ENCODE data around the gene XCL2. TPM values are rescaled to one million over a fixed set of nuclear protein-coding genes. Genes with fewer than 3 reads are reported as not detected.

Gene XCL2
- total RNA-seq, 2 donors from 2014 or later, result not detected

DNA sequence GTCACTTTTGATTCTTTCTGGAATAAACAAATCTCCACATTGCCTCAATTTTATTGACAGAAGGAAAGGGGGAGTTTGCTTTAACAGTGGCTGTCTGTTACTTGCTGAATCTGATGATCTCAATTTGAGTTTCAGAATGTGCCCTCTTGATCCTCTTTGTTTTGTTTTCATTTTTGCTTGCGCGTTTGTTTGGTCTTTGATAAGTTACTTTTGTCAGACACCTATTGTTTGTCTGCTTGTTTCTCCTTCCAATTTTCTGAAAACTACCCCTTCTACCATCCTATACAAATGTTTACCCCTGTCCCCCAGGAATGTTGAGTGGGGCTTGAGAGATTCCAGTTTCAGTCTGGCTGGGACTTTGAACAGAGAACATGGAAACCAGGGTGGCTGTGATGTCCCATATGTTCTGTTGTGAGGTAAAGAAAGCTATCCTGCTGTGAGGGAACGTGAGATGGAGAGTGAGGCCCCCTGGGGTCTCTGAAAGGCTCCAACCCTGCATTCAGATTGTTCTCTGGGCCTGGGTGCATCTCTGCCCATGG, 11.8 kb upstream of the XCL2 start:
- intact Hi-C loops (cut with DNase I), result no loop called here
- ATAC-seq (no peak), DNase-seq (no peak)
- no peak overlapping the region for H3K27ac ChIP-seq
- peaks cover 18% of the 10 kb centered on the region for H3K4me1 ChIP-seq
- no peak overlapping the region for H3K4me3 ChIP-seq
- H3K36me3 ChIP-seq (replicated peaks in 1 of 2; ENCODE audit: insufficient read depth in 1 of 2, low read depth in 2 of 2), result no peaks in the 10 kb centered on the region
- TF ChIP-seq POLR2A (IDR thresholded peaks at IDR 0.05), result no peak
- TF ChIP-seq, protein P1, sequence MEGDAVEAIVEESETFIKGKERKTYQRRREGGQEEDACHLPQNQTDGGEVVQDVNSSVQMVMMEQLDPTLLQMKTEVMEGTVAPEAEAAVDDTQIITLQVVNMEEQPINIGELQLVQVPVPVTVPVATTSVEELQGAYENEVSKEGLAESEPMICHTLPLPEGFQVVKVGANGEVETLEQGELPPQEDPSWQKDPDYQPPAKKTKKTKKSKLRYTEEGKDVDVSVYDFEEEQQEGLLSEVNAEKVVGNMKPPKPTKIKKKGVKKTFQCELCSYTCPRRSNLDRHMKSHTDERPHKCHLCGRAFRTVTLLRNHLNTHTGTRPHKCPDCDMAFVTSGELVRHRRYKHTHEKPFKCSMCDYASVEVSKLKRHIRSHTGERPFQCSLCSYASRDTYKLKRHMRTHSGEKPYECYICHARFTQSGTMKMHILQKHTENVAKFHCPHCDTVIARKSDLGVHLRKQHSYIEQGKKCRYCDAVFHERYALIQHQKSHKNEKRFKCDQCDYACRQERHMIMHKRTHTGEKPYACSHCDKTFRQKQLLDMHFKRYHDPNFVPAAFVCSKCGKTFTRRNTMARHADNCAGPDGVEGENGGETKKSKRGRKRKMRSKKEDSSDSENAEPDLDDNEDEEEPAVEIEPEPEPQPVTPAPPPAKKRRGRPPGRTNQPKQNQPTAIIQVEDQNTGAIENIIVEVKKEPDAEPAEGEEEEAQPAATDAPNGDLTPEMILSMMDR (IDR thresholded peaks at IDR 0.05), result no peak
- H3K27me3 ChIP-seq, result no peaks in the 10 kb centered on the region
- 71 to 79% methylated on average over 3 of the region's 3 CpGs for whole genome bisulfite sequencing, 2 donors
- no peaks in the 10 kb centered on the region for H3K9me3 ChIP-seq

DNA sequence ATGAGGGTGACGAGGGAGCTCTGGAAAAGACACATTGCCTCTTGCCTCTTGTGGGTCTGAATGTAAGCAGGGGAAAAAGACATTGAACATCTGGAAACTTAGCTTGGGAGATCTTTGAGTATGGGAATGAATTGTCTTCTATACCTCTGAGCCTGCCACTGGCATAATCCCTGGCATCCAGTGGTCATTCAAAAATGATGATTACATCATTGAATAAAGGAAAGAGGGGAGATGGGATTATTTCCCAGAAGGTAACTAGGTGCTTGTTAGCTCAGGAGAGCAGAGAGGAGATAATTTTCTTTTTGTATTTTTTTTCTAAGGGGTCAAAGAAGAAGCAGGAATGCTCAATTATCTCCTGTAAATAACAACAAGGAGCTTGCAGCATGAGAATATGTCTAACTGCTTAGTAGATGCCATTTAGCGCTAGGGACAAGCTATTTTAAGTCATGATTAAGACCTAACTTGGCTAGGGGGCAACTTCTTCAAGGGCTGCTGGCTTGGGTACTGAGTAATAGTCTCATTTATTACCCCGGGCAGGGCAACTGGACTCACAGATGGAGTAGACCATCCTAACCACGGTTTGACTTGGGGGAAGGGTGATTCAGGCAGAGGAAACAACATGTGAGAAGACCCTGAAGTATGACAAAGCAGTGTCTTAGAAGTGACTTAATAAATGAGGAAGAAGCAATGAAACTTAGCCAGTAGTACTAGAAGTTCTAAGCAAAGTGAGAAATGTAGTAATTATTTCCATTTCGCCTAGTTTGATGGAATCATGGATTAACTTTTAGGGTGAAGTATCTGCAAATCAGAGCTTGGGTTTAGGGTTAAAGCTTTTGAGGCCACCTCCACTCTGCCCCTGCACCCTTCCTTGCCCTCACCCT, 11.0 kb upstream of the XCL2 start:
- peaks cover 18% of the 10 kb centered on the region for H3K4me1 ChIP-seq
- WGBS, 2 donors, result 84 to 85% methylated on average over 5 of the region's 5 CpGs
- H3K27ac ChIP-seq, result no peak overlapping the region
- no peak overlapping the region for H3K4me3 ChIP-seq
- H3K36me3 ChIP-seq (replicated peaks in 1 of 2; ENCODE audit: insufficient read depth in 1 of 2, low read depth in 2 of 2), result no peaks in the 10 kb centered on the region
- no peaks in the 10 kb centered on the region for H3K27me3 ChIP-seq
- H3K9me3 ChIP-seq, result no peaks in the 10 kb centered on the region
- no peak for DNase-seq
- intact Hi-C loops (cut with DNase I), result no loop called here
- TF ChIP-seq POLR2A (IDR thresholded peaks at IDR 0.05), result no peak
- TF ChIP-seq, protein P1 (IDR thresholded peaks at IDR 0.05), result no peak
- no peak for ATAC-seq

DNA sequence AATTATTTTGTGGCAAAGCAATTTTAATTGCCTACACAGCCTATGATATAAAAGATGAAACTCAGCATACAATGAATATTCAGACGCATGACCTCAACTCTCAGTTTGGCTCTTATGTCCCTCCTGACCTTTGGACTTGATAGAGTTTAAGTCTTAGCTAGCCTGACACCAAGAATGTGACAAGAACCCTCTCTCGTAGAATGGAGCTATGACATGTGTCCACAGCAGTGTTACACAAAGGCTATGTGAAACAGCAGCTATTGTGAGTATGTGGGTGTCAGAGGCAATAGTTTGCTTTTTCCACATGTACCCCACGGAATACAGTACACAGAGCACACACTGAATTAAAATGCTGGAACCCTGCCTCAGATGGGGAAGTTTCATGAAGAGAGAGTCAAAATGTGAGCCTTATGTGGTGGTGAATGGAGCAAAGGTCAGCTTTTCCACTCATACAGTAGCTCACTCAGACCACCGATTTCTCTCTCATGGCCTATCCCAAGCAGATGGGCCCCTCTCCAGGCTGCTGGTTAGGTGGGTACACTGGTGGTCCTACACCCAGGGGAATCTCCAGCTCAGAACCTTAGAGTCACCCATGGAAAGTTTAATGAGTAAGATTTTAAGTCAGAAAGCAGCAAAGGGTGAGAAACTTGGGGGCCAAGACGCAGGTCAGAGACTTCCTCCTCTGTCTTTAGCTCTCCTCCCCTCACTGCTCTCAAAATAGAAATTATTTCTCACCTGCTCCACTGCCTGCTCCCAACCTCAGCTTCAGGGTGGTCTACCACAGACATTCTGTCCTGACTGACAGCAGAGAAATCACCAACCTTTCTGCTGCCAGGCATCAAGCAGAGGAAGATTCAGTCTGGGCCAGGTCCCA, 10.1 kb upstream of the XCL2 start:
- DNase-seq, result no peak
- no peaks in the 10 kb centered on the region for H3K27me3 ChIP-seq
- no peak for TF ChIP-seq POLR2A (IDR thresholded peaks at IDR 0.05)
- TF ChIP-seq, protein P1 (IDR thresholded peaks at IDR 0.05), result no peak
- intact Hi-C loops (cut with DNase I), result no loop called here
- 83 to 85% methylated on average over 5 of the region's 5 CpGs for WGBS, 2 donors
- H3K36me3 ChIP-seq (replicated peaks in 1 of 2; ENCODE audit: insufficient read depth in 1 of 2, low read depth in 2 of 2), result no peaks in the 10 kb centered on the region
- no peak for ATAC-seq
- no peak overlapping the region for H3K27ac ChIP-seq
- H3K4me1 ChIP-seq, result peaks cover 18% of the 10 kb centered on the region
- no peak overlapping the region for H3K4me3 ChIP-seq
- H3K9me3 ChIP-seq, result no peaks in the 10 kb centered on the region

DNA sequence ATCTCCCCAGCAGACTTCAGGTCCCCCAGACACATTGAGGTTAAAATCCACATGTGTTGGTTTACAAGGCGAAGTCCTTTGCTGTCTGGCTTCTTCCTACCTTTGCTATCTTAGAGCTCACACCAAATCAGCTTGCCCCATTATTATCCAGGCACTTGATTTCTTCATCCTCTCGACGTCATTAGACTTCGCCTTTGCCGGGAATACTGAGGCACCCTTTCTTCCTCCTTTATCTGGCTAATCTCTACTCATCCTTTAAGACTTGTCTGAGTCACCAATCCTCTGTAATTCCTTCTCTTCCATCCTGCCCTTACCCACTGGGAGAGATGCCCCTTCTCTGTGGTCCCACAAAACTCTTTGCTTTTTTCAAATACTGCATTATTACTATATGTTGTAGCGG, 9.2 kb upstream of the XCL2 start:
- H3K36me3 ChIP-seq (replicated peaks in 1 of 2; ENCODE audit: insufficient read depth in 1 of 2, low read depth in 2 of 2), result no peaks in the 10 kb centered on the region
- ATAC-seq (no peak), DNase-seq (no peak)
- H3K4me3 ChIP-seq, result no peak overlapping the region
- peaks cover 18% of the 10 kb centered on the region for H3K4me1 ChIP-seq
- 78 to 86% methylated on average over 6 of the region's 6 CpGs for WGBS, 2 donors
- no peaks in the 10 kb centered on the region for H3K27me3 ChIP-seq
- intact Hi-C loops (cut with DNase I), result no loop called here
- no peaks in the 10 kb centered on the region for H3K9me3 ChIP-seq
- no peak overlapping the region for H3K27ac ChIP-seq
- no peak for TF ChIP-seq POLR2A (IDR thresholded peaks at IDR 0.05)
- TF ChIP-seq, protein P1 (IDR thresholded peaks at IDR 0.05), result no peak
